HFFc6 (cell line): ENCODE measurements around the gene MYO1F. TPM values are rescaled to one million over a fixed set of nuclear protein-coding genes. Genes with fewer than 3 reads are reported as not detected.

Experiments
- DNase-seq: peaks from one replicate; pipeline ENCODE4 v3.0.0-alpha.2; 2018
- H3K27ac Mint-ChIP-seq: 2 replicates; pipeline ENCODE4 v1.8.0; 2020; ENCODE audit warnings: mild to moderate bottlenecking, mixed read lengths
- H3K27me3 Mint-ChIP-seq: 2 replicates; pipeline ENCODE4 v1.8.0; 2021; ENCODE audit warnings: mild to moderate bottlenecking, moderate library complexity, mixed read lengths; ENCODE audit not compliant: insufficient read depth
- H3K36me3 Mint-ChIP-seq: 2 replicates; pipeline ENCODE4 v1.8.0; 2021; ENCODE audit warnings: low read depth, mixed read lengths
- H3K4me1 Mint-ChIP-seq: 2 replicates; pipeline ENCODE4 v1.8.0; 2020; ENCODE audit warnings: low read depth, mixed read lengths
- H3K4me3 Mint-ChIP-seq: 2 replicates; pipeline ENCODE4 v1.8.0; 2020; ENCODE audit warnings: mild to moderate bottlenecking, moderate library complexity, mixed read lengths
- H3K9me3 Mint-ChIP-seq: 2 replicates; pipeline ENCODE4 v1.8.0; 2020; ENCODE audit warnings: mild to moderate bottlenecking, mixed read lengths
- CTCF ChIP-seq: fragments of 200-600 bp; sonication (generic); IDR thresholded peaks from 2 replicates; pipeline ENCODE4 v1.5.0; 2021; ENCODE audit warnings: antibody characterized with exemption, mild to moderate bottlenecking
- total RNA-seq, 6 experiments: library from RNA; stranded (reverse); fragmentation: NEBNext Ultra II Directional; extraction: Animal tissue kit (Norgen Biotek cat#: 25700); gene quantifications; 2 replicates in 1 of 6; 3 replicates in 5 of 6; pipeline ENCODE4 v1.2.3, GENCODE V29; 2021

Gene MYO1F
- total RNA-seq, 6 experiments from 2014 or later: 0.09 to 0.28 (median 0.19) TPM

GRCh38 chr19:8526345-8527091 is 50.7 kb downstream of the MYO1F start:
- Mint-ChIP-seq H3K4me3 (no peak overlapping the region), H3K4me1 (peaks cover 7% of the 10 kb centered on the region), H3K27ac (peak overlapping the region; percentile 25; the same call in 1 of the 2 replicates), H3K27me3 (peaks cover 1% of the 10 kb centered on the region; the same call in 1 of the 2 replicates), H3K9me3 (no peaks in the 10 kb centered on the region), H3K36me3 (peaks cover 18% of the 10 kb centered on the region)
- peak; percentile 85 for DNase-seq
- TF ChIP-seq CTCF: no peak; the same call in 1 of the 2 replicates

- peak; percentile 70 for TF ChIP-seq CTCF
- Mint-ChIP-seq H3K4me3 (no peak overlapping the region), H3K4me1 (peaks cover 7% of the 10 kb centered on the region), H3K27ac (no peak overlapping the region), H3K27me3 (peaks cover 1% of the 10 kb centered on the region; the same call in 1 of the 2 replicates), H3K9me3 (no peaks in the 10 kb centered on the region), H3K36me3 (peaks cover 18% of the 10 kb centered on the region)
- no peak for DNase-seq
Observed at GRCh38 chr19:8525401-8525684, 51.9 kb downstream of the MYO1F start.

DNA sequence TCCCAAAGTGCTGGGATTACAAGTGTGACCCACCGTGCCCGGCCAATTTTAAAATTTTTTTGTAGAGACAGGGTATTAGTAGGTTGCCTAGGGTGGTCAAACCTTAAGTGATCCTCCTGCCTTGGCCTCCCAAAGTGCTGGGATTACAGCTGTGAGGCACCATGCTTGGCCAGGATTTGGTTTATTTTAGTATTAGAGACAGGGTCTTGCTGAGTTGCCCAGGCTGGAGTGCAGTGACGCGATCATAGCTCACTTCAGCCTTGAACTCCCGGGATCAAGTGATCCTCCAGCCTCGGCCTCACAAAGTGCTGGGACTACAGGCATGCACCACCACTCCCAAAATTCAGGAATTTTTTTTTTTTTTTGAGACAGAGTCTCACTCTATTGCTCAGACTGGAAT is 57.9 kb downstream of the MYO1F start:
- no peak for TF ChIP-seq CTCF
- Mint-ChIP-seq H3K9me3 (no peaks in the 10 kb centered on the region), H3K27me3 (peaks cover 1% of the 10 kb centered on the region; the same call in 1 of the 2 replicates), H3K27ac (no peak overlapping the region), H3K4me3 (no peak overlapping the region), H3K4me1 (peaks cover 11% of the 10 kb centered on the region), H3K36me3 (no peaks in the 10 kb centered on the region)
- DNase-seq: no peak

DNA sequence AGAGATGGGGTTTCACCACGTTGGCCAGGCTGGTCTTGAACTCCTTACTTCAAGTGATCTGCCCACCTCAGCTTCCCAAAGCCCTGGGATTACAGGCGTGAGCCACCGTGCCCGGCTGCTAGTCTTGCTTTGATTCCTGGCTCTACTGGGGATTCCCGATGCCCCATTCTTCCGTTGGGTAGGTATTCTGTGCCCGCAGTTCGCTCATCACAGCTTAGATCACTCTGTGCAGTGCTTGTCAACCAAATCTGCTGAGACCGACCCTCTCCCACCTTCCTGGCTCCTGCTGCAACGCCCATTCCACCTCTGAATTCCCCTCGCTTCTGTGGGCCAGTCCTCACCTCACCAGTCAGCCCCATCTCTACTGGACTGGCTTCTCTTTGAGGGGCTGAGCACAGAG is 58.7 kb downstream of the MYO1F start:
- DNase-seq: no peak
- peaks cover 1% of the 10 kb centered on the region; the same call in 1 of the 2 replicates for H3K27me3 Mint-ChIP-seq
- H3K36me3 Mint-ChIP-seq: peaks cover under 1% of the 10 kb centered on the region

DNA sequence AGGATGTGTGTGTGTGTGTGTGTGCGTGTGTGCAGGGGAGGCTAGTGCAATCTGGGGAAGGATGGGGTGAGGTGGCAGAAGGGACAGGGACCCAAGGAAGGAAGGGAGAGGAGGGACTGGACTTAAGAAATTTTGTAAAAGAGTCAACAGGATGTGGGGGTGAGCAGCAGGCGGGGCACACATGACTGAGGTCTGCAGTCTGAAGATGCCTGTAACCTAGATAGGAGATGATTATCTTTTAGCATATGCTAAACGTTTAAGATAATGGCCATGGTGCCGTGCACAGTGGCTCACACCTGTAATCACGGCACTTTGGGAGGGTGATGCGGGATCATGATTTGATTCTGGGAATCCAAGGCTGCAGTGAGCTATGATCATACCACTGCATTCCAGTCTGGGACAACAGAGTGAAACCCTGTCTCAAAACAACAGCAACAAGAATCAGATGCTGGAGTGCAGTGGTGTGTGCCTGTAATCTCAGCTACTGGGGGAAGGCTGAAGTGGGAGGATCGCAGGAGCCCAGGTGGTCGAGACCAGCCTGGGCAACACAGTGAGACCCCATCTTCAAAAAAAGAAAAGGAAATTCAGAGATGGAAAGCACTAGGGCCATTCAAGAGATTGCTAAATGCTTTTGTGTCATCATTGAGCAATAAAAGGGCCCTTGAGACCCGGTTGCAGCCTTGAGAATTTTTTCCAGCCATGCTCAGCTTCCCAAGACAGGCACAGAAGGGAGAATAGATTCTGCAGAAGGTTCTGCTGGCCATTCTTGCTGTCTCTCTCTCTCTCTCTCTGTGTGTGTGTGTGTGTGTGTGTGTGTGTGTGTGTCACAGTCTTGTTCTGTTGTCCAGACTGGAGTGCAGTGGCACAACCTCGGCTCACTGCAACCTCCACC is 59.4 kb downstream of the MYO1F start:
- H3K27me3 Mint-ChIP-seq: peaks cover 3% of the 10 kb centered on the region; the same call in 1 of the 2 replicates
- H3K36me3 Mint-ChIP-seq: peaks cover 5% of the 10 kb centered on the region
- no peak overlapping the region for H3K4me3 Mint-ChIP-seq
- no peak for DNase-seq
- peaks cover 22% of the 10 kb centered on the region for H3K4me1 Mint-ChIP-seq
- no peaks in the 10 kb centered on the region for H3K9me3 Mint-ChIP-seq
- H3K27ac Mint-ChIP-seq: peak overlapping the region; percentile 45
- TF ChIP-seq CTCF: no peak

More for the DNA sequence above, 58.7 kb downstream of the MYO1F start:
- no peaks in the 10 kb centered on the region for H3K9me3 Mint-ChIP-seq
- H3K27ac Mint-ChIP-seq: no peak overlapping the region
- no peak for TF ChIP-seq CTCF
- no peak overlapping the region for H3K4me3 Mint-ChIP-seq
- H3K4me1 Mint-ChIP-seq: peaks cover 17% of the 10 kb centered on the region
